Ovary (tissue), 9 donors: ENCODE results near the gene GNAT3. TPM values are rescaled to one million over a fixed set of nuclear protein-coding genes. Genes with fewer than 3 reads are reported as not detected.

ENCODE experiments used
- DNase-seq, 5 donors: peaks; one replicate each; pipeline ENCODE4 v3.0.0-alpha.2; 2019 to 2020
- H3K27ac ChIP-seq, 2 donors: fragments of 200-600 bp; one replicate each; pipeline versions ENCODE4 v1.5.1 to v1.8.0; 2019 to 2022
- H3K27me3 ChIP-seq: fragments of 200-600 bp; one replicate; pipeline ENCODE4 v1.8.0; 2022
- H3K36me3 ChIP-seq: fragments of 200-600 bp; sonication (generic); one replicate; pipeline ENCODE4 v1.5.1; 2019
- H3K4me1 ChIP-seq: one replicate; pipeline ENCODE4 v1.8.1; 2013; ENCODE audit warnings: mild to moderate bottlenecking, moderate library complexity; ENCODE audit not compliant: insufficient read depth
- H3K4me3 ChIP-seq: fragments of 200-600 bp; sonication (generic); one replicate; pipeline ENCODE4 v1.5.1; 2017
- H3K9me3 ChIP-seq, 2 donors: fragments of 200-600 bp in 1 of 2; sonication (generic) in 1 of 2; one replicate each; pipeline versions ENCODE4 v1.5.1 to v1.8.1; 2013 to 2019; ENCODE audit warnings: mild to moderate bottlenecking in 1 of 2, moderate library complexity in 1 of 2
- CTCF ChIP-seq, 3 donors: fragments of 450-650 bp in 2 of 3; fragments of 200-600 bp in 1 of 3; IDR thresholded peaks; one replicate each; pipeline versions ENCODE4 v1.5.1 to v1.8.0; 2016 to 2022; ENCODE audit warnings: antibody characterized with exemption in 3 of 3, mild to moderate bottlenecking in 1 of 3
- EP300 ChIP-seq: sonication (generic); formaldehyde crosslinking; IDR thresholded peaks from one replicate; pipeline ENCODE4 v1.6.1; 2017; ENCODE audit warnings: antibody characterized with exemption
- POLR2A ChIP-seq: fragments of 450-650 bp; IDR thresholded peaks from one replicate; pipeline ENCODE4 v1.6.1; 2017; ENCODE audit warnings: antibody characterized with exemption, mild to moderate bottlenecking, moderate library complexity
- WGBS, 3 donors: extraction: QIAGEN DNeasy Blood & Tissue Kit in 1 of 3; methylation state at CpG; one replicate each; pipeline versions ENCODE4 v1.1.5 to v1.1.7; 2013 to 2017; 5-methylcytosine and 5-hydroxymethylcytosine counted together
- intact Hi-C, 4 donors: fragments of 100-400 bp; cut with DNase I; formaldehyde crosslinking; loops; one replicate each; pipeline versions ENCODE4 v1.11.0 to v1.15.1; 2022 to 2023
- polyA plus RNA-seq, 2 donors: library from polyadenylated mRNA; stranded (reverse); fragments of 200-250 nt in 1 of 2; fragments of 350-450 nt in 1 of 2; fragmentation: Illumina TruSeq in 1 of 2; extraction: RNeasy Lipid Tissue Mini Kit (QIAGEN cat#74804) in 1 of 2; gene quantifications; one replicate each; pipeline ENCODE4 v1.2.3, GENCODE V29; 2013 to 2014
- total RNA-seq, 7 donors: library from RNA; depleted of rRNA in 2 of 7; stranded (reverse); fragments of >200 nt in 2 of 7; fragmentation: NEBNext Ultra II Directional in 3 of 7; extraction: Animal tissue kit (Norgen Biotek cat#: 25700) in 3 of 7; gene quantifications; one replicate each; pipeline versions ENCODE4 v1.1.0 to v1.2.4, GENCODE V29; 2016 to 2023
- donor health status: DM: no; HTN: no; CAD: no; lungs with moderate emphysema.
- donor health status: DM: no; HTN: no; CAD: no.
- donor health status: Bipolar disorder and iron deficiency.
- donor health status: DM: yes; HTN: yes; CAD: no.
- donor health status: DM: no; HTN: no; CAD: no.
- donor health status: DM: yes; HTN: yes; CAD: no.

Gene GNAT3
- total and polyA plus RNA-seq, 9 donors, result not detected

DNA sequence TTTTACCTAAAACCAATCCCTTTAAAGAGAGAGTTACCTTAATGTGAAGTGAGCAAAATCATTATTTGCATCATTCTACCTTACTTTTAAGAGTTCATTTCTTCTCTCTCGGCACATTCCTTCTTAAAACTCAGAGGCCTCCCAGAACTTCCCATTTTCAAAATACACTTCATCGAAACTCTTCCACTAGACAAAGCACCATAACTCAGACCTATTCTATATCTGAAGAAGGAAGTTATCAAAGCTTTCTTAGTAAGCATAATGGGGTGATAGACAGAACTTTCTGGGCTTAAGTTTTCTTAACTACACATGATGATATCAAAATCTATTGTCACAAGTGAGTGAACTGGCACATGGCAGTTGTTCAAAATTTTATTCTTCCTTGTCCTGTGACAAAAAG is 24.6 kb upstream of the GNAT3 start:
- Histone ChIP-seq H3K36me3 (no peaks in the 10 kb centered on the region), H3K9me3 (no peaks in the 10 kb centered on the region), H3K27ac (no peak overlapping the region), H3K27me3 (no peaks in the 10 kb centered on the region), H3K4me1 (no peaks in the 10 kb centered on the region), H3K4me3 (no peak overlapping the region)
- TF ChIP-seq CTCF (IDR thresholded peaks at IDR 0.05), result no peak
- TF ChIP-seq EP300, result no peak
- TF ChIP-seq POLR2A, result no peak
- intact Hi-C loops, result no loop called here
- no peak for DNase-seq
- WGBS, 3 donors, result 94 to 96% (median 95%) methylated on average over 2 of the region's 2 CpGs

GRCh38 chr7:80533287-80533686 is 21.4 kb upstream of the GNAT3 start:
- no peaks in the 10 kb centered on the region for H3K9me3 ChIP-seq
- H3K4me1 ChIP-seq, result no peaks in the 10 kb centered on the region
- no peaks in the 10 kb centered on the region for H3K36me3 ChIP-seq
- no peak overlapping the region for H3K27ac ChIP-seq
- no peak for TF ChIP-seq POLR2A
- no peak for DNase-seq
- intact Hi-C loops, result no loop called here
- no peak overlapping the region for H3K4me3 ChIP-seq
- no peaks in the 10 kb centered on the region for H3K27me3 ChIP-seq
- 22 to 67% (median 41%) methylated on average over 1 of the region's 1 CpG for WGBS, 3 donors

- no peaks in the 10 kb centered on the region for H3K27me3 ChIP-seq
- 91 to 100% (median 92%) methylated on average over 3 of the region's 3 CpGs for WGBS, 3 donors
- TF ChIP-seq CTCF (IDR thresholded peaks at IDR 0.05) (no peak), POLR2A (no peak), EP300 (no peak)
- no peak overlapping the region for H3K27ac ChIP-seq
- H3K9me3 ChIP-seq, result no peaks in the 10 kb centered on the region
- intact Hi-C loops, result no loop called here
- DNase-seq, result no peak
- no peaks in the 10 kb centered on the region for H3K36me3 ChIP-seq
- H3K4me1 ChIP-seq, result no peaks in the 10 kb centered on the region
- H3K4me3 ChIP-seq, result no peak overlapping the region
Observed at GRCh38 chr7:80532153-80532552, 20.3 kb upstream of the GNAT3 start.

GRCh38 chr7:80530136-80530535 is 18.3 kb upstream of the GNAT3 start:
- WGBS, 3 donors, result 96 to 100% (median 100%) methylated on average over 1 of the region's 1 CpG
- Histone ChIP-seq H3K36me3 (no peaks in the 10 kb centered on the region), H3K27ac (no peak overlapping the region), H3K4me1 (no peaks in the 10 kb centered on the region), H3K9me3 (no peaks in the 10 kb centered on the region), H3K27me3 (no peaks in the 10 kb centered on the region), H3K4me3 (no peak overlapping the region)
- no peak for DNase-seq
- TF ChIP-seq CTCF (IDR thresholded peaks at IDR 0.05), result no peak
- no peak for TF ChIP-seq EP300
- TF ChIP-seq POLR2A, result no peak
- intact Hi-C loops, result loop anchor here in 1 of 4 donors (2.0 kb wide), 1 partner anchor 31 kb away; no protein-coding TSS in a partner anchor

GRCh38 chr7:80529362-80529761 is 17.5 kb upstream of the GNAT3 start:
- TF ChIP-seq CTCF (IDR thresholded peaks at IDR 0.05) (no peak), POLR2A (no peak), EP300 (no peak)
- Histone ChIP-seq H3K4me3 (no peak overlapping the region), H3K36me3 (no peaks in the 10 kb centered on the region), H3K4me1 (no peaks in the 10 kb centered on the region), H3K27ac (no peak overlapping the region), H3K9me3 (no peaks in the 10 kb centered on the region), H3K27me3 (no peaks in the 10 kb centered on the region)
- no peak for DNase-seq
- intact Hi-C loops, result no loop called here
- WGBS, 3 donors, result 73 to 91% (median 89%) methylated on average over 4 of the region's 4 CpGs
